ENCODE measurements around the gene AP5Z1.

AP5Z1 gene

GRCh38 chr7:4822677-4823076 is 47.3 kb downstream of the AP5Z1 start:
- TF ChIP-seq CTCF (IDR thresholded peaks at IDR 0.05; ENCODE audit: low read length, missing control alignments): no peak
- no peak for DNase-seq (ENCODE audit: low read depth)
- H3K4me3 ChIP-seq (replicated peaks; ENCODE audit: low read depth, low read length): no peak overlapping the region

GRCh38 chr7:4823441-4824119 is 48.2 kb downstream of the AP5Z1 start:
- TF ChIP-seq CTCF (IDR thresholded peaks at IDR 0.05; ENCODE audit: low read length, missing control alignments): no peak
- H3K4me3 ChIP-seq (replicated peaks; ENCODE audit: low read depth, low read length): no peak overlapping the region
- no peak for DNase-seq (ENCODE audit: low read depth)

- no peak overlapping the region for H3K4me3 ChIP-seq (replicated peaks; ENCODE audit: low read depth, low read length)
- no peak for DNase-seq (ENCODE audit: low read depth)
- no peak for TF ChIP-seq CTCF (IDR thresholded peaks at IDR 0.05; ENCODE audit: low read length, missing control alignments)
These were observed 48.8 kb downstream of the AP5Z1 start for GRCh38 chr7:4824120-4824775.

- no peak overlapping the region for H3K4me3 ChIP-seq (replicated peaks; ENCODE audit: low read depth, low read length)
- DNase-seq (ENCODE audit: low read depth): no peak
- TF ChIP-seq CTCF (IDR thresholded peaks at IDR 0.05; ENCODE audit: low read length, missing control alignments): no peak
These were observed 49.7 kb downstream of the AP5Z1 start for GRCh38 chr7:4825081-4825480.

GRCh38 chr7:4828720-4829383 is 53.4 kb downstream of the AP5Z1 start:
- TF ChIP-seq CTCF (IDR thresholded peaks at IDR 0.05; ENCODE audit: low read length, missing control alignments): no peak
- no peak for DNase-seq (ENCODE audit: low read depth)
- H3K4me3 ChIP-seq (replicated peaks; ENCODE audit: low read depth, low read length): no peak overlapping the region

GRCh38 chr7:4830176-4830575 is 54.8 kb downstream of the AP5Z1 start:
- DNase-seq (ENCODE audit: low read depth): peak; percentile 74
- no peak overlapping the region for H3K4me3 ChIP-seq (replicated peaks; ENCODE audit: low read depth, low read length)
- TF ChIP-seq CTCF (IDR thresholded peaks at IDR 0.05; ENCODE audit: low read length, missing control alignments): peak; percentile 92
